Glomerular endothelial cell (primary cell): ENCODE data around the gene CRABP2. TPM values are rescaled to one million over a fixed set of nuclear protein-coding genes. Genes with fewer than 3 reads are reported as not detected.

Source experiments
- DNase-seq: peaks from one replicate; pipeline ENCODE4 v3.0.0-alpha.2; 2011; ENCODE audit warnings: low read depth, low spot score; ENCODE audit errors: extremely low read depth
- total RNA-seq: library from RNA; depleted of rRNA; stranded (reverse); fragments of >200 nt; gene quantifications from 2 replicates; pipeline ENCODE4 v1.2.3, GENCODE V29; 2015

The CRABP2 gene
- total RNA-seq, 1 donor from 2014 or later, result 0.35 TPM

- no peak for DNase-seq
Measured at GRCh38 chr1:156742017-156742416, 36.6 kb upstream of the CRABP2 start.

DNA sequence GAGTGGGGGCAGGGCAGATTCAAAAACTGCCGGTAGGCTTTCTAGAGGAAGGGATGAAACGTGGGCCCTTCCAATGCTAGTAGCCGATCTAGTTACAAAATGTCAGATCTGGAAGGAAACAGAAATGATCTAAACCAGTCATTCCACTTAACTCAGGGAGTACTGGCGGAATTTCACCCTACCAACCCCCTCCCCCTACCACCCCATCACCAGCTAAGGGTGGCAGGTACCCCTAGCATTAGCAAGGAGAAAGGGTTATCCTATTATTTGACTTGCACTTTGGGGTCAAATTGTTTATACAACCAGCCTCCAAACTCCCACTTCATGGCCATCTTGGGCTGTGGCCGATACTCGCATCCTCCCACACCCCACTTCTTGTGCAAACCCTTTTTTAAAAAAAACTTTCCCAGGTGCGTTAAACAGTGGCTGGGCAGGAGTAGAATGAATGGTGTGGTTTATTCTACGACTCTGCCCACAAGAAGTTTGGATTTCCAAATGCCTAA is 36.1 kb upstream of the CRABP2 start:
- no peak for DNase-seq

DNA sequence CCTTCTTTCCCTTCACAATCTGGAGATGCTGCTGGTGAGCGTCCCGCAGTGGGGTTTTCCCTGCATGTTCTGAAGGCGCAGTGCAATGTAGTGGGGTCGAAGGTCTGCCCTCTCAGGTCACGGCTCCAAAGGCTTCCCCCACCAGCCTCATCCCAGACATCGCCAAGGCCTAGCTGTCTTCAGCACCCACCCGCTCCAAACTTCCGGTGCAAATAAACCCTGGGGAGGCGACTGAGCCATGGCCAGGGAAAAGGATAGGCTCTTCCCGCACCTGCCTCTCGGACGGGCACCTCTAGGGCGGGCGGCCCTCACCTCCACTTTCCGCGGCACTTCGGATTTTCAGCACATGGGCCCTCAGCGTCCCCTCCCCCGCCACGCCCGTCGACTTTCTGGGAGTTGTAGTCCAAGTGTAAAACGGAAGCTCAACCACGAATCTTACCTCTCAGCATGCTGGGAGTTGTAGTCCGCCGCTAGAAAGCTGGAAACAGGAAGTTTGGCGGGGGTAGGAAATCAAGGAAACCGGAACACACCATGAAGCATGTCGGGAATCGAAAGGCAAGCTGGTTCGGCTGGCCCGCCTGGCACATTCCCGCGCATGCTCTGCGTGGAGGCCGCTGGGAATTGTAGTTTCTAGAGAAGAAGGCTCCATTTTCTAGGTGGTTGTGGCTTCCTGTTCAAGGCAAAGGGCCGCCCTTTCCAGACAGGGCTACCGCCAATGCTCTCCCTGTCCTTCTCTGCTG is 35.5 kb upstream of the CRABP2 start, which contains the start of gene MRPL24:
Gene MRPL24 (minus strand): TSS at position 348 of the 740 bp plus-strand sequence. CDS start 2,384 bp downstream, outside the sequence.
- peak; percentile 98 for DNase-seq

- no peak for DNase-seq
Measured at GRCh38 chr1:156740237-156740740, 34.9 kb upstream of the CRABP2 start.

DNA sequence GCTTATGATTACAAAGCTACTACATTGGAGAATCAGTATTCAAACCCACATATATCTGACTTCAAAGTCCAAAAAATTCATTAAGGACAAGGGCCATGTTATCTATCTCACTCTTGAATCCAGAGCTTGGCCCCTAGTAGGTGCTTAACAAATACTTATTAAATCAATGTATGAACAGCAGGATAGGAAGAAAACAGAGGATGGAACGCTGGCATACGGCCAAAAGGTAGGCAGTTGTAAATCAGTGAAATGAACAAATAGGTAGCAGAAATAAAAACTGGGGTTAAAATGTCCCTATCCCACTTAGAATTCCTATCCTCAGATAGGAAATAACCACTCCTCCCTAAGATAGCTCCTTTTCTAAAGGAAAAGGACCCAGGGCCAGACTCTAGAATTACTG is 33.5 kb upstream of the CRABP2 start:
- DNase-seq, result no peak

DNA sequence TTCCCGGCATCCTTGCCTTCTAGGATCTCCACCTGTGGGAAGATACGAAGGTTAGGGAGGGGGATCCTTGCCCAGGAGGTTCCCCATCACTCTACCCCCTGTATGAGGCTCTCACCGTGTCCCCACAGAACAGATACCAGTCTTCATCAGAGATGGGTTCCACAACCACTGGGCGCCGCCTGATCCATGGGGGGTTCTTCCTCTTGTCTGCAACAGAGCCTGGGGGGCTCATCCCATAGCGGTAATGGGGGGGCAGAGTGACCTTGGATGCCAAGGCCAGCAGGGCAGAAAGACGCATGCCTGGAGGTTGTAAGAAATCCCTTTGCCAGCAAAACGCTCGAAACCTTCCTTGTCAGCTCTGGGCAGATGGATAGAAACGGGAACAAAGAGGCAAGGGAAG is 33.0 kb upstream of the CRABP2 start:
- DNase-seq, result no peak

DNA sequence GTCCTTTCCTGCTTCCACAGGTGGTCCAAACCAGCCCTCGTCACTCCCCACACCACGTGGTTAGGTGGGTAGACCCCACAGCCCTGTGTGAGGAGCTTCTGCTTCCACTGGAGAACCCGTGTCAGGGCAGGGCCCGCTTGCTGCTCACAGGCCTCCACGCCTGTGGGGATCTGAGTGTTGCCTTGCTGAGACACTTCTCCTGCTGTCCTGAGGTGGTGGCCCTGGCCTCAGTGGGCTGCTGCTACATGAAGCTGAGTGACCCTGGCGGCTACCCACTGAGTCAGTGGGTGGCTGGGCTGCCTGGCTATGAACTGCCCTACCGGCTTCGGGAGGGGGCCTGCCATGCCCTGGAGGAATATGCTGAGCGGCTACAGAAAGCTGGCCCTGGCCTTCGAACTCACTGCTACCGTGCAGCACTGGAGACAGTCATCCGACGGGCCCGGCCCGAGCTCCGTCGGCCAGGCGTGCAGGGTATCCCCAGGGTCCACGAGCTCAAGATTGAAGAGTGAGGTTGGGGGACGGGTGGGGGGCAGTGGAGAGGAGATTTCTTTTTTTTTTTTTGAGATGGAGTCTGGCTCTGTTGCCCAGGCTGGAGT is 28.7 kb upstream of the CRABP2 start:
- no peak for DNase-seq

- peak; percentile 72 for DNase-seq
Measured at GRCh38 chr1:156728599-156729462, 23.4 kb upstream of the CRABP2 start, which contains the start of gene ISG20L2. TSS of gene ISG20L2 (minus strand) at chr1:156728766. CDS start at chr1:156727652, 1,114 bp downstream.

DNA sequence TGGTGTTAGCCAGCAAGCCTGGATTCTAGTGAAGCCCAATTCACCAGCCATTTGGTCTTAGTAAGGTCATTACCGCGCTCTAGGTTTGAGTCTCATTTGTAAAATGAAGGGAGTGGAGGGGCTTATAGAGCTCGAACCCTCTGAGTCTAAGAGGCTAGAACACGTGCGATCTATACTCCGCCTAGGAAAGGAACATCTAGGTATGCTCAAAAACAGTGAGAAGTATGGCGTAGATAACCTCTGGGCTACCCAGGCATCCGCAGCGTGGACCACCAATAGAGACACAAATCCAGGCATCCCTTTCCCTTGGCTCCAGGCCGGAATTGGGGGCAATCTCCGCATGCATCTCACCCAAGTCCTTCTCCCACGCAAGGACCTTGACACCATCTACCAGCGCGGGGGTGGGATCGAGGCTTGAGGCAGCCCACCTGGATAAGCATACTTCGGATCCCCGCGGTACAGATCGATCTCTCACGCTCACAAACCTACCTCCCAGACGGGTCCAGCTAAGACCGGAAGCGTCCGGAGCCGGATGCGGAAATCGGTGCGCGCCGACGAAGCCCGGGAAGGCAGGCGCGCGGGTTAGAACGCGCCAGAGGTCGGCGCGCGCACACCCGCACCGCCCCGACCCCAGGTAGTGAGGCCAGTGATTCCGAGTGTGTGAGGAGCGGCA is 22.7 kb upstream of the CRABP2 start, which contains the start of gene METTL25B:
Gene METTL25B (plus strand): TSS at position 544 of the 673 bp plus-strand sequence. CDS start 636 bp downstream, outside the sequence.
- no peak for DNase-seq

DNA sequence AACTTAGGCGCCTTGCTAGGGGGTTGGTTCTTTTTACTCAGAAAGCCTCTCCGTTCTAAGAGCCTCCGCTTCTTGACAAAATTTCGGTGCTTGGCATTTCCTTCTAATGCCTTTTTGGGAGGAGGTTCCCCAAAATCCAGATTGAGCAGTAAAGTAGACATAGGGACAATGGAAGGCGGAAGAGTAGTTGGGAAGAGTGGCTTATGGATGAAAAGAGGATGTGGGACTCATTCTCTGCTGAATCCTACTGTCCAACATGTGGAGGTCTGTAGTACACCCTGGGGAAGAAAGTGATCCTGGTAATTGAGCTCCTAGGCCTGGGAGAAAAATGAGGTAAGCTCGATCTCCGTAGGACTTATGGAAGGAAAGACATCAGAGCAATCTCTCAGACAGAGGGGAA is 22.1 kb upstream of the CRABP2 start:
- DNase-seq, result no peak

- no peak for DNase-seq
Measured at GRCh38 chr1:156726549-156727226, 21.3 kb upstream of the CRABP2 start.

GRCh38 chr1:156725683-156726280 is 20.4 kb upstream of the CRABP2 start:
- DNase-seq, result no peak

- no peak for DNase-seq
Measured at GRCh38 chr1:156721535-156721934, 16.2 kb upstream of the CRABP2 start.

DNA sequence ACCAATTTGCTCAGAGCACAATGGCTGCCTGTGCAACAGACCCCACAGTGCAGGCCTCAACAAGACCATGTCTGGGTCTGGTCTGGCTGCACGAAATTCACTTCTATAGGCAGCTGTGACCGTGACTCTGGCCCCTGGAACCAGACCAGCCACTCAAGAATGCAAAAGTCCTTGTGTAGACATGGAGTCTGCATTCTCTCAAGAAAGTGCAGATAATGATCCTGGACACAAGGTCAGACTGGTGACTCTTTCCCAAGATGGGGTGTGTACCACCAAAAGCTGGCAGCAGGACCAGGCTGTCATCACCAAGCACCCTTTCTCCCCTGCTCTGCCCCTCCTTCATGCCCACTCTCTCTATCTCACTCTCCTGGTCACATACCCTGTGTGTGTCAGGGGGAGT is 15.7 kb upstream of the CRABP2 start:
- no peak for DNase-seq

- no peak for DNase-seq
Measured at GRCh38 chr1:156717351-156717750, 12.0 kb upstream of the CRABP2 start.

- no peak for DNase-seq
Measured at GRCh38 chr1:156714830-156715229, 9.4 kb upstream of the CRABP2 start.

DNA sequence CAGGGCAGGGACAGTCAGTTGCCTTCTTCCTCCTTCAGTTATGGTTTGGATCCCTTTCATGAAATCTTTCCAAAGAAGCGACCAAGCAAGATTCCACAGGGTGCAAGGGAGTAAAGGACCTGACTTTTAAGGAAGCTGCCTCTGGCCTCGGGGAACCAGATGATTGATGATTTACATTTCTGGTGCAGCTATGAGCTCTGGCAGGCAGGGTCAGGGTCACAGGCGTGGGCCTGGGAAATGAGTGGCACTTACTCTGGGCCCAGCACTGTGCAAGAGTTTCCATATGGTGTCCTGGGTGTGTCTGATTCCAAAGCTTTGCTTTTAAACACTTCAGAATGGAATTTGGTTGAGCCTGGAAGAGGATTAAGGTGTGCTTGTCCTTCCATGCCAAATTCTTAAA is 7.2 kb upstream of the CRABP2 start:
- DNase-seq, result no peak

DNA sequence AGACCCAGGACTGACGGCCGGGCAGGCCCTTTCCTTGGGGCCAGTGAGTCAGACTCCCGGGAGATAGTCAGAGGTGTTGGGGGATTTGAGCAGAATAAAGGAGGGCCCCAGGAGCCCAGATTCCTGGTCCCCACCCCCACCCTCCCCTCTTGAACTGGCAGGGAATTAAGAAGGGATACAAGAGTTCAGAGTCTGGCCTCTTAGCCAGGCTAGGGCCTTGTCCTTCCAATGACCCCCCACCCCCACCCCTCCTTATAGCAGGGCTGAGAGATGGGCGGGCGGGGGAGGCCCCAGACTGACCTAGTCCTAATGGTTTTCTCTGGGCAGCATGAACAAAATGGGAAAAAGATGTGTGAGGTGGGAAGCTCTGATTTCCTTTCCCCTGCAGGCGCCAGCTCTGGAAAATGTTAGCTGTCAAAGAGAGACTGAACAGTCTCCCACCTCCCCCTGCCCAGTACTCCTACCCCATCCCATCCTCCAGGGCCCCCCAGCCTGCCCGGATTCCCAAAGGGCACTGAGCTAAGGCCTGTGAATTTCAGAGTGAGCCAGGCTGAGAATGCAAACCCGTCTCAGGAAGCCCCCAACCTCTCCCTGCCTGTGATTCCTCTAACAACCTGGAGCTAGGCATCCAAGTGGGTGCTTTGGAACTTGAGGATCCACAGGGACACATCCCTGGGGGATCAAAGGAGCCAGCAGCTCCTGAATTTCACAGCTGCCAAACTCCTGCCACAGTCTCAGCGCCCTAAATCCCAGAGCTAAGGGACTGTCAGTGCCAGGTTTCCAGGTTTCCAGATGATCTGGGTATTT is 5.8 kb upstream of the CRABP2 start:
- DNase-seq, result no peak
